GM12878 (cell line): ENCODE results near the gene EXOC8. TPM values are rescaled to one million over a fixed set of nuclear protein-coding genes. Genes with fewer than 3 reads are reported as not detected.

Experiments used
- ATAC-seq: fragments of 200-7000 bp; cut with Tn5 transposase; 3 replicates; pipeline ENCODE4 v1.9.1; 2020; ENCODE audit warnings: mild to moderate bottlenecking, moderate library complexity
- BruUV-seq: library from RNA; stranded (reverse); fragments of 400-500 nt; replicated peaks from 2 replicates; lab custom pipeline; 2021; lab: Mats Ljungman, UMichigan
- CTCF ChIA-PET: fragments of 300-600 bp; sonication (Branson Sonifier 250); formaldehyde crosslinking; extraction: SDS; loops from one replicate; lab custom pipeline; 2021; ENCODE audit warnings: inconsistent platforms; lab: Yijun Ruan, JAX
- POLR2A ChIA-PET: fragments of 350-600 bp; formaldehyde crosslinking; extraction: SDS; loops from one replicate; lab custom pipeline; 2021; ENCODE audit warnings: inconsistent platforms; lab: Charles Lee
- RAD21 ChIA-PET: fragments of 300-600 bp; sonication (Branson Sonifier 250); formaldehyde crosslinking; loops from one replicate; lab custom pipeline; 2023; ENCODE audit warnings: antibody characterized with exemption; ENCODE audit not compliant: unreplicated experiment; lab: Charles Lee
- SMC1A ChIA-PET: fragments of 300-600 bp; sonication (Branson Sonifier 250); formaldehyde crosslinking; loops from one replicate; lab custom pipeline; 2023; ENCODE audit not compliant: unreplicated experiment, uncharacterized antibody; lab: Charles Lee
- DNase-seq: peaks from one replicate; pipeline ENCODE4 v3.0.0-alpha.2; 2011; ENCODE audit warnings: low read depth, low spot score
- FAIRE-seq: peaks from 3 replicates; lab custom pipeline; 2011; peaks lifted over from hg19 to GRCh38; lab: Jason Lieb, UNC
- H2AFZ ChIP-seq: 2 replicates; pipeline ENCODE4 v1.6.0; 2011; ENCODE audit warnings: low read depth, low read length, control low read depth; ENCODE audit not compliant: control insufficient read depth
- H3K27ac ChIP-seq: 2 replicates; pipeline ENCODE4 v1.5.1; 2011; ENCODE audit warnings: control low read depth; ENCODE audit not compliant: control insufficient read depth, insufficient read depth
- H3K27me3 ChIP-seq, 2 experiments: replicated peaks in 1 of 2; 2 replicates each; pipeline versions ENCODE4 v1.6.0 to v1.6.1; 2011; ENCODE audit warnings: low read length in 1 of 2; ENCODE audit not compliant: control insufficient read depth in 2 of 2, insufficient read depth in 2 of 2
- H3K36me3 ChIP-seq, 2 experiments: 2 replicates each; pipeline ENCODE4 v1.5.1; 2011; ENCODE audit warnings: low read length in 1 of 2; ENCODE audit not compliant: control insufficient read depth in 2 of 2, insufficient read depth in 2 of 2
- H3K4me1 ChIP-seq: 2 replicates; pipeline ENCODE4 v1.6.1; 2011; ENCODE audit warnings: mild to moderate bottlenecking, low read length, moderate library complexity, mixed read lengths; ENCODE audit not compliant: control insufficient read depth, insufficient read depth
- H3K4me2 ChIP-seq: 2 replicates; pipeline ENCODE4 v1.6.0; 2011; ENCODE audit warnings: control low read depth; ENCODE audit not compliant: control insufficient read depth, insufficient read depth
- H3K4me3 ChIP-seq: fragments of 200-600 bp; sonication (generic); 2 replicates; pipeline ENCODE4 v1.5.1; 2016
- H3K79me2 ChIP-seq: 2 replicates; pipeline ENCODE4 v1.6.0; 2011; ENCODE audit warnings: low read length; ENCODE audit not compliant: control insufficient read depth, insufficient read depth
- H3K9ac ChIP-seq: 2 replicates; pipeline ENCODE4 v1.8.0; 2011; ENCODE audit warnings: low read length, control low read depth, mixed read lengths; ENCODE audit not compliant: control insufficient read depth, insufficient read depth
- H3K9me3 ChIP-seq: replicated peaks from 3 replicates; pipeline ENCODE4 v1.5.1; 2011; ENCODE audit warnings: mild to moderate bottlenecking, low read length; ENCODE audit not compliant: control insufficient read depth, insufficient read depth
- H4K20me1 ChIP-seq: 2 replicates; pipeline ENCODE4 v1.6.0; 2011; ENCODE audit not compliant: control insufficient read depth, insufficient read depth
- HDGF ChIP-seq: fragments of 450-650 bp; IDR thresholded peaks from 2 replicates; pipeline ENCODE4 v1.6.1; 2016; ENCODE audit warnings: antibody characterized with exemption
- NR2C2 ChIP-seq: IDR thresholded peaks from 2 replicates; pipeline ENCODE4 v1.6.1; 2011; ENCODE audit warnings: borderline replicate concordance, low read depth; ENCODE audit not compliant: control insufficient read depth, insufficient read length
- PAX8 ChIP-seq: fragments of 450-650 bp; IDR thresholded peaks from 2 replicates; pipeline ENCODE4 v1.6.1; 2017; ENCODE audit warnings: mild to moderate bottlenecking, moderate library complexity
- PML ChIP-seq: IDR thresholded peaks from 2 replicates; pipeline ENCODE4 v1.6.1; 2012; ENCODE audit warnings: low read length, inconsistent platforms
- SIX5 ChIP-seq: IDR thresholded peaks from 2 replicates; pipeline ENCODE4 v1.6.1; 2011; ENCODE audit warnings: mild to moderate bottlenecking, low read depth, low read length, moderate library complexity; ENCODE audit not compliant: severe bottlenecking
- SMC3 ChIP-seq: IDR thresholded peaks from 2 replicates; pipeline ENCODE4 v1.6.1; 2011; ENCODE audit warnings: low read length, improper control_type of control experiment, borderline replicate concordance
- SRF ChIP-seq, 2 experiments: IDR thresholded peaks; 2 replicates each; pipeline ENCODE4 v1.6.1; 2011; ENCODE audit warnings: low read depth in 2 of 2, low read length in 2 of 2, mild to moderate bottlenecking in 1 of 2, moderate library complexity in 1 of 2
- YY1 ChIP-seq: IDR thresholded peaks from 2 replicates; pipeline ENCODE4 v1.6.1; 2011; ENCODE audit warnings: low read depth, mild to moderate bottlenecking, low read length
- WGBS: methylation state at CpG from one replicate; pipeline ENCODE4 v1.1.6; 2016; ENCODE audit warnings: low lambda C conversion rate; ENCODE audit not compliant: insufficient replicate concordance, insufficient coverage; ENCODE audit errors: missing lambda C conversion rate; 5-methylcytosine and 5-hydroxymethylcytosine counted together
- in situ Hi-C: fragments of 300-500 bp; cut with MboI; formaldehyde crosslinking; loops from 9 replicates; pipeline ENCODE4 v1.14.3; 2018; ENCODE audit warnings: mixed read lengths
- intact Hi-C: fragments of 100-400 bp; cut with micrococcal nuclease; formaldehyde crosslinking; loops from one replicate; pipeline ENCODE4 v1.14.2; 2022; ENCODE audit not compliant: unreplicated experiment
- polyA plus RNA-seq, 11 experiments: library from polyadenylated mRNA; depleted of rRNA in 4 of 11; unstranded in 6 of 11; stranded (reverse) in 5 of 11; fragments of >200 nt; fragmentation: Nextera tagmentation in 4 of 11; fragmentation: Illumina TruSeq in 1 of 11; extraction: Ambion mirVana in 4 of 11; extraction: Trizol in 1 of 11; gene quantifications; 1 replicate in 1 of 11; 2 replicates in 10 of 11; pipeline versions ENCODE4 v1.2.1 to v1.2.3, GENCODE V29; 2011 to 2016; ENCODE audit warnings: inconsistent platforms in 2 of 11, missing spikeins in 2 of 11, low read depth in 1 of 11
- total RNA-seq, 4 experiments: library from RNA; depleted of rRNA in 3 of 4; stranded (reverse); fragments of >200 nt in 3 of 4; fragmentation: Illumina TruSeq in 1 of 4; extraction: Trizol in 1 of 4; gene quantifications; 2 replicates each; pipeline versions ENCODE4 v1.2.1 to v1.2.3, GENCODE V29; 2013 to 2021
- TF ChIP-seq, protein P1 (sequence below): fragments of 450-650 bp; IDR thresholded peaks from 2 replicates; pipeline ENCODE4 v1.6.1; 2016; ENCODE audit warnings: mild to moderate bottlenecking
- TF ChIP-seq, protein P2 (sequence below): fragments of 150-350 bp; IDR thresholded peaks from 2 replicates; pipeline ENCODE4 v1.6.1; 2016; ENCODE audit warnings: low read depth, low read length

Gene EXOC8
- total and polyA plus RNA-seq, 10 of the 15 experiments (the other 5 are each of a cell fraction or from before 2014, with no cell fraction given), result 2.0 to 11.3 (median 6.3) TPM

DNA sequence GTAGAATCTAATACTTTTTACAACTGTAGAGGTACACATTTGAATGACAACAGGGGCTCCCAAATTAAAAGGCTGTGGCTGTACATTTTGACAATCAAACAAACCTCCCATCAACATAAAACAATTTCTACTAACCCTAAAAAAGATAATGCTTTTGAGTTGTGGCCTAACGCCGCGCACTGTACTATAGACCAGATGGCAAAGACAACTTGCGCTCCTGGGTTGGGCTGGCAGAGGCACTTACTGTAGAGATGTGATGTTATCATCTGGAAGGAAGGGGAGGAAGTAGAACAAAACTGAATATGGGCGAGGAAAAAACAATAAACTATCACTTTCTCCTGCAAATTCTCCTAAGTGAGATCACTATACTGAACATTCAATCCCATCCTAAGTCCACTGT, 26.5 kb upstream of the EXOC8 start:
- H2AFZ ChIP-seq, result no peak overlapping the region
- H3K9ac ChIP-seq, result no peak overlapping the region
- no peaks in the 10 kb centered on the region for H4K20me1 ChIP-seq
- 95% methylated on average over 5 of the region's 5 CpGs for WGBS
- DNase-seq, result no peak
- in situ Hi-C loops, result loop anchor here (5.0 kb wide), 1 partner anchor 223 kb away; no protein-coding TSS in a partner anchor
- no peak for ATAC-seq
- TF ChIP-seq YY1 (no peak), SIX5 (no peak), PML (no peak), PAX8 (no peak), HDGF (no peak), NR2C2 (no peak), SRF (IDR thresholded peaks at IDR 0.05; ENCODE audit: low read depth in 2 of 2, low read length in 2 of 2) (no peak), SMC3 (no peak)
- TF ChIP-seq, protein P1, sequence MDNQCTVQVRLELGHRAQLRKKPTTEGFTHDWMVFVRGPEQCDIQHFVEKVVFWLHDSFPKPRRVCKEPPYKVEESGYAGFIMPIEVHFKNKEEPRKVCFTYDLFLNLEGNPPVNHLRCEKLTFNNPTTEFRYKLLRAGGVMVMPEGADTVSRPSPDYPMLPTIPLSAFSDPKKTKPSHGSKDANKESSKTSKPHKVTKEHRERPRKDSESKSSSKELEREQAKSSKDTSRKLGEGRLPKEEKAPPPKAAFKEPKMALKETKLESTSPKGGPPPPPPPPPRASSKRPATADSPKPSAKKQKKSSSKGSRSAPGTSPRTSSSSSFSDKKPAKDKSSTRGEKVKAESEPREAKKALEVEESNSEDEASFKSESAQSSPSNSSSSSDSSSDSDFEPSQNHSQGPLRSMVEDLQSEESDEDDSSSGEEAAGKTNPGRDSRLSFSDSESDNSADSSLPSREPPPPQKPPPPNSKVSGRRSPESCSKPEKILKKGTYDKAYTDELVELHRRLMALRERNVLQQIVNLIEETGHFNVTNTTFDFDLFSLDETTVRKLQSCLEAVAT, result no peak
- TF ChIP-seq, protein P2, sequence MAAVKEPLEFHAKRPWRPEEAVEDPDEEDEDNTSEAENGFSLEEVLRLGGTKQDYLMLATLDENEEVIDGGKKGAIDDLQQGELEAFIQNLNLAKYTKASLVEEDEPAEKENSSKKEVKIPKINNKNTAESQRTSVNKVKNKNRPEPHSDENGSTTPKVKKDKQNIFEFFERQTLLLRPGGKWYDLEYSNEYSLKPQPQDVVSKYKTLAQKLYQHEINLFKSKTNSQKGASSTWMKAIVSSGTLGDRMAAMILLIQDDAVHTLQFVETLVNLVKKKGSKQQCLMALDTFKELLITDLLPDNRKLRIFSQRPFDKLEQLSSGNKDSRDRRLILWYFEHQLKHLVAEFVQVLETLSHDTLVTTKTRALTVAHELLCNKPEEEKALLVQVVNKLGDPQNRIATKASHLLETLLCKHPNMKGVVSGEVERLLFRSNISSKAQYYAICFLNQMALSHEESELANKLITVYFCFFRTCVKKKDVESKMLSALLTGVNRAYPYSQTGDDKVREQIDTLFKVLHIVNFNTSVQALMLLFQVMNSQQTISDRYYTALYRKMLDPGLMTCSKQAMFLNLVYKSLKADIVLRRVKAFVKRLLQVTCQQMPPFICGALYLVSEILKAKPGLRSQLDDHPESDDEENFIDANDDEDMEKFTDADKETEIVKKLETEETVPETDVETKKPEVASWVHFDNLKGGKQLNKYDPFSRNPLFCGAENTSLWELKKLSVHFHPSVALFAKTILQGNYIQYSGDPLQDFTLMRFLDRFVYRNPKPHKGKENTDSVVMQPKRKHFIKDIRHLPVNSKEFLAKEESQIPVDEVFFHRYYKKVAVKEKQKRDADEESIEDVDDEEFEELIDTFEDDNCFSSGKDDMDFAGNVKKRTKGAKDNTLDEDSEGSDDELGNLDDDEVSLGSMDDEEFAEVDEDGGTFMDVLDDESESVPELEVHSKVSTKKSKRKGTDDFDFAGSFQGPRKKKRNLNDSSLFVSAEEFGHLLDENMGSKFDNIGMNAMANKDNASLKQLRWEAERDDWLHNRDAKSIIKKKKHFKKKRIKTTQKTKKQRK, result no peak
- TF ChIP-seq, all 136 proteins: peak for 0
- H3K4me1 ChIP-seq, result no peaks in the 10 kb centered on the region
- H3K36me3 ChIP-seq, result peaks cover 0 to 4% of the 10 kb centered on the region in 2 experiments; a peak in 1 of 4 replicates
- BruUV-seq, result no TSS peak
- SMC1A ChIA-PET, result interaction anchor here (0.6 to 1.6 kb wide), 3 partner anchors 19 to 225 kb away, joined by 3 to 5 read pairs (median 5); no protein-coding TSS in a partner anchor
- RAD21 ChIA-PET, result no interaction called here
- CTCF ChIA-PET, result interaction anchor here (0.6 to 1.6 kb wide), 4 partner anchors 11 to 567 kb away, joined by 3 to 4 read pairs (median 3); no protein-coding TSS in a partner anchor
- H3K9me3 ChIP-seq, result no peaks in the 10 kb centered on the region
- intact Hi-C loops, result no loop called here
- no peak overlapping the region for H3K4me3 ChIP-seq
- no peak overlapping the region for H3K4me2 ChIP-seq
- no peak overlapping the region for H3K27ac ChIP-seq
- H3K27me3 ChIP-seq, result no peaks in the 10 kb centered on the region
- FAIRE-seq, result no peak
- POLR2A ChIA-PET, result no interaction called here
- no peaks in the 10 kb centered on the region for H3K79me2 ChIP-seq
